WTC11 (cell line): ENCODE data around the gene CDX1. TPM values are rescaled to one million over a fixed set of nuclear protein-coding genes. Genes with fewer than 3 reads are reported as not detected.

Experiments
- ATAC-seq: fragments of 200-7000 bp; cut with Tn5 transposase; 2 replicates; pipeline ENCODE4 v1.10.0; 2021; ENCODE audit warnings: mild to moderate bottlenecking, moderate library complexity
- CTCF ChIA-PET: fragments of 300-600 bp; sonication (Branson Sonifier 250); formaldehyde crosslinking; loops from one replicate; lab custom pipeline; 2021; ENCODE audit warnings: antibody characterized with exemption; lab: Charles Lee
- POLR2A ChIA-PET: fragments of 350-600 bp; sonication (Branson Sonifier 250); formaldehyde crosslinking; loops from one replicate; lab custom pipeline; 2021; ENCODE audit warnings: antibody characterized with exemption; lab: Charles Lee
- DNase-seq: peaks from one replicate; pipeline ENCODE4 v3.0.0; 2021; ENCODE audit warnings: low spot score
- H3K27ac Mint-ChIP-seq: 2 replicates; pipeline ENCODE4 v1.8.0; 2021; ENCODE audit warnings: mixed read lengths
- H3K27me3 Mint-ChIP-seq: 2 replicates; pipeline ENCODE4 v1.8.0; 2021; ENCODE audit warnings: low read depth, mild to moderate bottlenecking, moderate library complexity, mixed read lengths
- H3K36me3 Mint-ChIP-seq: 2 replicates; pipeline ENCODE4 v1.8.0; 2021; ENCODE audit warnings: mixed read lengths
- H3K4me1 Mint-ChIP-seq: 2 replicates; pipeline ENCODE4 v1.8.0; 2022; ENCODE audit warnings: mixed read lengths
- H3K4me3 Mint-ChIP-seq: 2 replicates; pipeline ENCODE4 v1.8.0; 2021; ENCODE audit warnings: mild to moderate bottlenecking, moderate library complexity, mixed read lengths
- H3K9me3 Mint-ChIP-seq: 2 replicates; pipeline ENCODE4 v1.8.0; 2021; ENCODE audit warnings: mixed read lengths
- AFF4 ChIP-seq: sonication (generic); formaldehyde crosslinking; IDR thresholded peaks from 2 replicates; pipeline ENCODE4 v1.8.1; 2023; ENCODE audit warnings: mild to moderate bottlenecking, missing genetic modification reagents, borderline replicate concordance
- CDX4 ChIP-seq: fragments of 250-450 bp; sonication (Bioruptor Pico); IDR thresholded peaks from 2 replicates; pipeline ENCODE4 v1.9.0; 2021; ENCODE audit warnings: moderate library complexity, mild to moderate bottlenecking, inconsistent platforms, borderline replicate concordance
- E2F1 ChIP-seq: sonication (generic); formaldehyde crosslinking; IDR thresholded peaks from 2 replicates; pipeline ENCODE4 v1.8.0; 2022; ENCODE audit warnings: mild to moderate bottlenecking, missing genetic modification reagents
- EMX1 ChIP-seq: fragments of 250-450 bp; sonication (Bioruptor Pico); IDR thresholded peaks from 2 replicates; pipeline ENCODE4 v1.8.0; 2021; ENCODE audit warnings: mild to moderate bottlenecking
- ESRRA ChIP-seq: sonication (generic); formaldehyde crosslinking; IDR thresholded peaks from 2 replicates; pipeline ENCODE4 v1.8.1; 2022; ENCODE audit warnings: mild to moderate bottlenecking, missing genetic modification reagents, borderline replicate concordance
- IRF1 ChIP-seq: sonication (generic); formaldehyde crosslinking; IDR thresholded peaks from 2 replicates; pipeline ENCODE4 v1.8.0; 2023; ENCODE audit warnings: missing genetic modification reagents
- JAZF1 ChIP-seq: fragments of 250-450 bp; sonication (Bioruptor Pico); IDR thresholded peaks from 2 replicates; pipeline ENCODE4 v1.9.0; 2021; ENCODE audit warnings: moderate library complexity, mild to moderate bottlenecking, inconsistent platforms
- MAX ChIP-seq: sonication (generic); formaldehyde crosslinking; IDR thresholded peaks from 2 replicates; pipeline ENCODE4 v1.8.0; 2022; ENCODE audit warnings: mild to moderate bottlenecking, missing genetic modification reagents
- OVOL2 ChIP-seq: fragments of 250-450 bp; sonication (Bioruptor Pico); IDR thresholded peaks from 2 replicates; pipeline ENCODE4 v1.9.0; 2021; ENCODE audit warnings: mild to moderate bottlenecking, borderline replicate concordance
- PRRX2 ChIP-seq: fragments of 250-450 bp; sonication (Bioruptor Pico); IDR thresholded peaks from 2 replicates; pipeline ENCODE4 v1.8.0; 2021; ENCODE audit warnings: mild to moderate bottlenecking
- SOX15 ChIP-seq: fragments of 250-450 bp; sonication (Bioruptor Pico); IDR thresholded peaks from 2 replicates; pipeline ENCODE4 v1.9.0; 2021; ENCODE audit warnings: mild to moderate bottlenecking
- SP1 ChIP-seq: sonication (generic); formaldehyde crosslinking; conservative IDR thresholded peaks from 2 replicates; pipeline ENCODE4 v1.8.1; 2022; ENCODE audit warnings: missing genetic modification reagents
- ZNF219 ChIP-seq: sonication (generic); formaldehyde crosslinking; IDR thresholded peaks from 2 replicates; pipeline ENCODE4 v1.8.0; 2023; ENCODE audit warnings: missing genetic modification reagents, mild to moderate bottlenecking, borderline replicate concordance
- ZNF232 ChIP-seq: sonication (generic); formaldehyde crosslinking; IDR thresholded peaks from 2 replicates; pipeline ENCODE4 v1.8.0; 2022; ENCODE audit warnings: mild to moderate bottlenecking, missing genetic modification reagents
- total RNA-seq: library from RNA; stranded (reverse); gene quantifications from 3 replicates; pipeline ENCODE4 v1.2.3, GENCODE V29; 2021
- TF ChIP-seq, protein P1 (sequence below): sonication (generic); formaldehyde crosslinking; IDR thresholded peaks from 2 replicates; pipeline ENCODE4 v1.8.0; 2023; ENCODE audit warnings: missing genetic modification reagents, mild to moderate bottlenecking, borderline replicate concordance
- TF ChIP-seq, protein P2 (sequence below): sonication (generic); formaldehyde crosslinking; IDR thresholded peaks from 2 replicates; pipeline ENCODE4 v1.8.0; 2022; ENCODE audit warnings: mild to moderate bottlenecking, missing genetic modification reagents
- TF ChIP-seq, protein P3 (sequence below): fragments of 250-450 bp; sonication (Bioruptor Pico); conservative IDR thresholded peaks from 2 replicates; pipeline ENCODE4 v1.9.0; 2021; ENCODE audit warnings: mild to moderate bottlenecking

The CDX1 gene
- total RNA-seq, 1 experiment from 2014 or later, result 0.13 TPM

DNA sequence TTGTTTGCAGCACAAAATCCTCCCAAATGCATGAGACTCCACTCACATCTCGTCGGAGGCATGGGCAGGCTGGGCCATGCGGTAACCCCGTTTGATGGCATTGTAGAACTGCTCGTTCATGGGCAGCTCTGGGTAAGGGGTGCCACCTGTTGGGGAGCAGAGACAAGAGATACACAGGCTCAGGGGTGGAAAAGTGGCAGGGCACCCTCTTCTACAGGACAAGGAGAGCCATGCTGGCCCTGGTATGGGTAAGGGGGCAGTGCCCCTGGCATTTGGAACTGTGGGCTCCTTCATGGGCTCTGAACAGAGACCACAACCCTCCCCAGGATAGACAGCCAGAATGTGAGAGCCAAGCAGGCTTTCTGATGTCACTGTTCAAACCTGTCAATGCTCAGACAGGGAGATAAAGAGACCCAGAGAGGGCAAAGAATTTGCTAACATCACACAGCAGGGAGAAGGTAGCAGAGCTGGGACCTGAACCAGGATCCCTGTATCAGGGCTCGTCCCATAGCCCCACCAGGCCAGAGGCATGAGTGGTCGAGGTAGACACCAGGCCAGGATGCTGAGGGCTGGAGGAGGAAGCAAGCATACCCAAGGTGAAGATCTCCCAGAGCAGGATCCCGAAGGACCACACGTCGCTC, 47.0 kb upstream of the CDX1 start (continued):
- TF ChIP-seq, protein P1, sequence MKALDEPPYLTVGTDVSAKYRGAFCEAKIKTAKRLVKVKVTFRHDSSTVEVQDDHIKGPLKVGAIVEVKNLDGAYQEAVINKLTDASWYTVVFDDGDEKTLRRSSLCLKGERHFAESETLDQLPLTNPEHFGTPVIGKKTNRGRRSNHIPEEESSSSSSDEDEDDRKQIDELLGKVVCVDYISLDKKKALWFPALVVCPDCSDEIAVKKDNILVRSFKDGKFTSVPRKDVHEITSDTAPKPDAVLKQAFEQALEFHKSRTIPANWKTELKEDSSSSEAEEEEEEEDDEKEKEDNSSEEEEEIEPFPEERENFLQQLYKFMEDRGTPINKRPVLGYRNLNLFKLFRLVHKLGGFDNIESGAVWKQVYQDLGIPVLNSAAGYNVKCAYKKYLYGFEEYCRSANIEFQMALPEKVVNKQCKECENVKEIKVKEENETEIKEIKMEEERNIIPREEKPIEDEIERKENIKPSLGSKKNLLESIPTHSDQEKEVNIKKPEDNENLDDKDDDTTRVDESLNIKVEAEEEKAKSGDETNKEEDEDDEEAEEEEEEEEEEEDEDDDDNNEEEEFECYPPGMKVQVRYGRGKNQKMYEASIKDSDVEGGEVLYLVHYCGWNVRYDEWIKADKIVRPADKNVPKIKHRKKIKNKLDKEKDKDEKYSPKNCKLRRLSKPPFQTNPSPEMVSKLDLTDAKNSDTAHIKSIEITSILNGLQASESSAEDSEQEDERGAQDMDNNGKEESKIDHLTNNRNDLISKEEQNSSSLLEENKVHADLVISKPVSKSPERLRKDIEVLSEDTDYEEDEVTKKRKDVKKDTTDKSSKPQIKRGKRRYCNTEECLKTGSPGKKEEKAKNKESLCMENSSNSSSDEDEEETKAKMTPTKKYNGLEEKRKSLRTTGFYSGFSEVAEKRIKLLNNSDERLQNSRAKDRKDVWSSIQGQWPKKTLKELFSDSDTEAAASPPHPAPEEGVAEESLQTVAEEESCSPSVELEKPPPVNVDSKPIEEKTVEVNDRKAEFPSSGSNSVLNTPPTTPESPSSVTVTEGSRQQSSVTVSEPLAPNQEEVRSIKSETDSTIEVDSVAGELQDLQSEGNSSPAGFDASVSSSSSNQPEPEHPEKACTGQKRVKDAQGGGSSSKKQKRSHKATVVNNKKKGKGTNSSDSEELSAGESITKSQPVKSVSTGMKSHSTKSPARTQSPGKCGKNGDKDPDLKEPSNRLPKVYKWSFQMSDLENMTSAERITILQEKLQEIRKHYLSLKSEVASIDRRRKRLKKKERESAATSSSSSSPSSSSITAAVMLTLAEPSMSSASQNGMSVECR (CRISPR knock-in tag), result no peak
- TF ChIP-seq ESRRA (CRISPR knock-in tag) (no peak), JAZF1 (no peak), SP1 (CRISPR knock-in tag) (no peak), AFF4 (CRISPR knock-in tag) (no peak), IRF1 (CRISPR knock-in tag) (no peak)
- TF ChIP-seq, all 79 proteins: peak for 0

- DNase-seq (no peak), ATAC-seq (no peak)
- Mint-ChIP-seq H3K36me3 (no peaks in the 10 kb centered on the region), H3K4me1 (peaks cover 10% of the 10 kb centered on the region), H3K9me3 (no peaks in the 10 kb centered on the region), H3K27me3 (no peaks in the 10 kb centered on the region), H3K27ac (no peak overlapping the region), H3K4me3 (no peak overlapping the region)
- ChIA-PET POLR2A (no interaction called here), CTCF (interaction anchor here (0.8 kb wide), 1 partner anchor 56 kb away, joined by 3 read pairs; no protein-coding TSS in a partner anchor)
- TF ChIP-seq E2F1 (CRISPR knock-in tag) (no peak), OVOL2 (no peak), CDX4 (no peak), SP1 (CRISPR knock-in tag) (no peak), PRRX2 (CRISPR knock-in tag) (no peak), SOX15 (no peak), IRF1 (CRISPR knock-in tag) (no peak), EMX1 (CRISPR knock-in tag) (no peak), ZNF219 (CRISPR knock-in tag) (no peak), MAX (CRISPR knock-in tag) (no peak), ZNF232 (CRISPR knock-in tag) (no peak)
- TF ChIP-seq, protein P2, sequence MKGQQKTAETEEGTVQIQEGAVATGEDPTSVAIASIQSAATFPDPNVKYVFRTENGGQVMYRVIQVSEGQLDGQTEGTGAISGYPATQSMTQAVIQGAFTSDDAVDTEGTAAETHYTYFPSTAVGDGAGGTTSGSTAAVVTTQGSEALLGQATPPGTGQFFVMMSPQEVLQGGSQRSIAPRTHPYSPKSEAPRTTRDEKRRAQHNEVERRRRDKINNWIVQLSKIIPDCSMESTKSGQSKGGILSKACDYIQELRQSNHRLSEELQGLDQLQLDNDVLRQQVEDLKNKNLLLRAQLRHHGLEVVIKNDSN (CRISPR knock-in tag), result no peak
- TF ChIP-seq, protein P3, sequence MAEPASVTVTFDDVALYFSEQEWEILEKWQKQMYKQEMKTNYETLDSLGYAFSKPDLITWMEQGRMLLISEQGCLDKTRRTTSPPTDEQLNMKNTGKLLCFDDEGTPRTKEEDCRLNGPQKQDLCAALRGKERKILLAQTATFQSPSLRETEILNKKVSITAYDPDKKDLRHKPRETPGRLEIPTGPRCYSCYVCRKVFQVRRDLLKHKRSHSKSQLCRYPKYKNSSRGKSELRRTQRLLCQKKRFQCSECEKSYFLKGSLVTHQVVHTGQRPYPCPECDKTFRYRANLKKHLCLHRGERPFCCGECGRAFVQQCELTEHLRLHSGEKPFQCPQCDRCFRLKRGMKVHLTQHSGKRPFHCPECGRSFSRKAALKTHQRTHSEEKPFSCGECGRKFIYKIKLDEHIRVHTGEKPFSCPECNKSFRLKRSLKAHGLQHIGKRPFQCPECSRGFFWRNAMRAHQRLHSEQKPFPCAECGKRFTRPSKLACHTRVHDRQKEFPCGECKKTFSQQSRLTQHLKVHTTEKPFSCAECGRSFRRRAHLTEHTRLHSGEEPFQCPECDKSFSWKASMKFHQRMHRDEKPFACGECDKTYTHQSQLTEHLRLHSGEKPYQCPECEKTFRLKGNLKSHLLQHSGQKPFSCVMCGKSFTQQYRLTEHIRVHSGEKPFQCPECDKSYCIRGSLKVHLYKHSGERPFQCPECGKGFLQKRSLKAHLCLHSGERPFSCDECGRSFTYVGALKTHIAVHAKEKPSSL (CRISPR knock-in tag), result no peak
These were observed 46.5 kb upstream of the CDX1 start for GRCh38 chr5:150120062-150120441.
